ENCODE data around the gene FZD8.

- TF ChIP-seq CTCF (IDR thresholded peaks at IDR 0.05) (no peak), POLR2A (IDR thresholded peaks at IDR 0.05) (no peak)
Measured at GRCh38 chr10:35638101-35638500, 4.0 kb downstream of the FZD8 start.

All from body of pancreas (tissue), 4 donors.